ENCODE measurements around the gene CDC37L1.

The CDC37L1 gene

DNA sequence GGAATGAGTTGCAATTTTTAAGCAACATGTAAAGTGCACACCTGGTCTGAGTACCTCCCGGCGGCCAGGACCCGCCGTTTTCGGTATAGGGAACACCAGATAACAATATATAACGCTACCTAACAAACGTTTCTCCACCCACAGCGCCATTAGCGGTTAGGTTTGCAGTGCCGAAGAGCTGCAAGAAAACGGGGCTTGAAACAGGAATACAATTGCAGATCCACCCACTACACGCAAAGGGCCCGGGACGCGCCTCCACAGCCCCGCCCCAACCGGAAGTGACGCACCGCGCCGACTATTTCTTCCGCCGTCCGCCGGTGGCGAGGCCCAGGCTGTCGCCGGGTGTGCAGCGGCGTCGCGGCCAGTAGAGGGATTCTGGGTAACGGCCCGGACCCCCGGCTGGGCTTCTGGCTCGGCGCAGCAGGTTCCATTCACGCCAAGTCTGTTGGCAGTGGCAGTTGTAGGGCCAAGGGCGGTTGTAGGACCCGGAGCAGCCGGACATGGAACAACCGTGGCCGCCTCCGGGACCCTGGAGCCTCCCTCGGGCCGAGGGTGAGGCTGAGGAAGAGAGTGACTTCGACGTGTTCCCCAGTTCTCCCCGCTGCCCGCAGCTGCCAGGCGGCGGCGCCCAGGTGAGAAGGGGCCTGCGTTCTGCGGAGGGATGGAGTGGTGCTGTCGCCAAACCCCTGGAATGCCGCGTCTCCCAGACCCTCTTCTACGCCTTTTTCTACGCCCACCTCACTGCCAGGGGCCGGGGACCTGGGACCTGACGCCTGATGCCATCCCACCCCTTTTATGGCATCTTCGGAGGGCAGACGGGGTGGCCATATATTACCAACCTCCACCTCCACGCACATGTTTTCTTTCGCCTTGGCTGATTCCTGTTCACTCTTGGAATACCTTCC lies at the start of gene CDC37L1:
CDC37L1 (plus strand) TSS at position 302 of the 905 bp plus-strand sequence; CDS start at position 501, 199 bp downstream.
- TF ChIP-seq, protein P1, sequence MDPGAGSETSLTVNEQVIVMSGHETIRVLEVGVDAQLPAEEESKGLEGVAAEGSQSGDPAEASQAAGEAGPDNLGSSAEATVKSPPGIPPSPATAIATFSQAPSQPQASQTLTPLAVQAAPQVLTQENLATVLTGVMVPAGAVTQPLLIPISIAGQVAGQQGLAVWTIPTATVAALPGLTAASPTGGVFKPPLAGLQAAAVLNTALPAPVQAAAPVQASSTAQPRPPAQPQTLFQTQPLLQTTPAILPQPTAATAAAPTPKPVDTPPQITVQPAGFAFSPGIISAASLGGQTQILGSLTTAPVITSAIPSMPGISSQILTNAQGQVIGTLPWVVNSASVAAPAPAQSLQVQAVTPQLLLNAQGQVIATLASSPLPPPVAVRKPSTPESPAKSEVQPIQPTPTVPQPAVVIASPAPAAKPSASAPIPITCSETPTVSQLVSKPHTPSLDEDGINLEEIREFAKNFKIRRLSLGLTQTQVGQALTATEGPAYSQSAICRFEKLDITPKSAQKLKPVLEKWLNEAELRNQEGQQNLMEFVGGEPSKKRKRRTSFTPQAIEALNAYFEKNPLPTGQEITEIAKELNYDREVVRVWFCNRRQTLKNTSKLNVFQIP (CRISPR knock-in tag; IDR thresholded peaks at IDR 0.05; ENCODE audit: borderline replicate concordance, low read depth), result 0 out of 2 replicates have a peak, but pooled peaks have one; percentile 25
- no peak for TF ChIP-seq ESRRG (CRISPR knock-in tag; IDR thresholded peaks at IDR 0.05)
- peak; percentile 96 for ATAC-seq

GRCh38 chr9:4630836-4631235 lies 48.5 kb upstream of the CDC37L1 start:
- no peak for ATAC-seq

DNA sequence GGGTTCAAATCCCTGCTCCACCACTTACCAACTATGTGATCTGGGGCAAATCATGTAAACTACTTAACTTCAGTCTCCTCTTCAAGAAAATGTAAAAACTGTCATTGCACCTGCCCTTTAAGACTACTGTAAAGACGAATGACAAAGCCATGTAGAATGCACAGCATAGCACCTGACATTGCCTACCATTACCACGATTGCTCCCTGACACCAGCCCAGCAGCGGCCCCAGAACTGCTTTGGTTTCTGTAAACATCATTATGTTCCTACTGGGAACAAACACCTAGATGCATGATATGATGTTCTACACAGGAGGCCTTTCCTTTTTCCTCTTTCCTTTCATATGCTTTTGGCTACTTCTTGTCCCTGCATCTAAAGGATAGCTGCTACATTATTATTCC lies 40.4 kb upstream of the CDC37L1 start:
- ATAC-seq, result no peak
- TF ChIP-seq PPARA (CRISPR knock-in tag; IDR thresholded peaks at IDR 0.05; ENCODE audit: borderline replicate concordance) (no peak), TCF4 (CRISPR knock-in tag; IDR thresholded peaks at IDR 0.05; ENCODE audit: borderline replicate concordance) (no peak), ESRRG (CRISPR knock-in tag; IDR thresholded peaks at IDR 0.05) (no peak), CSDC2 (CRISPR knock-in tag; IDR thresholded peaks at IDR 0.05) (no peak)

More at GRCh38 chr9:4630836-4631235, 48.5 kb upstream of the CDC37L1 start:
- TF ChIP-seq ZFP30 (CRISPR knock-in tag; IDR thresholded peaks at IDR 0.05) (no peak), PPARA (CRISPR knock-in tag; IDR thresholded peaks at IDR 0.05; ENCODE audit: borderline replicate concordance) (no peak), ESRRG (CRISPR knock-in tag; IDR thresholded peaks at IDR 0.05) (no peak), TCF4 (CRISPR knock-in tag; IDR thresholded peaks at IDR 0.05; ENCODE audit: borderline replicate concordance) (no peak), ISL1 (CRISPR knock-in tag; IDR thresholded peaks at IDR 0.05) (no peak)
- TF ChIP-seq, protein P2, sequence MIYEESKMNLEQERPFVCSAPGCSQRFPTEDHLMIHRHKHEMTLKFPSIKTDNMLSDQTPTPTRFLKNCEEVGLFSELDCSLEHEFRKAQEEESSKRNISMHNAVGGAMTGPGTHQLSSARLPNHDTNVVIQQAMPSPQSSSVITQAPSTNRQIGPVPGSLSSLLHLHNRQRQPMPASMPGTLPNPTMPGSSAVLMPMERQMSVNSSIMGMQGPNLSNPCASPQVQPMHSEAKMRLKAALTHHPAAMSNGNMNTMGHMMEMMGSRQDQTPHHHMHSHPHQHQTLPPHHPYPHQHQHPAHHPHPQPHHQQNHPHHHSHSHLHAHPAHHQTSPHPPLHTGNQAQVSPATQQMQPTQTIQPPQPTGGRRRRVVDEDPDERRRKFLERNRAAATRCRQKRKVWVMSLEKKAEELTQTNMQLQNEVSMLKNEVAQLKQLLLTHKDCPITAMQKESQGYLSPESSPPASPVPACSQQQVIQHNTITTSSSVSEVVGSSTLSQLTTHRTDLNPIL (CRISPR knock-in tag; IDR thresholded peaks at IDR 0.05; ENCODE audit: low read depth), result no peak

DNA sequence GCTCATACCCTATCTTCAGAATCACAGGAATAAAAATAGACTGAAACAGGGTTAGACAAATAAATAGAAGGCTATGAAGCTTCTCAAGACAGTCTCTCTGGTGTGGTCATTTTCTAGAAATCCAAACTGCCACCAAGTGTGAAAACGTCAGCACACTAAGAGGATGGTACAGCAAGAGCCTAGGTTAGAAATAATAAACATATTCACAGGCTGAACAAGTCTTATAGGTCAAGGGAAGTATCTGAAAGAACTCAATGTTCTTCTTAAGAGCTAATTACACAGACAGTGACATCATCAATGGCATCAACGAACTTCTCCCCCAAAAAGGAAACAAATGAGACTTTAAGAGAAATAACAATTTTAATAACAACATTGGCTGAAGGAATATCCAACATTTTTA lies 39.9 kb upstream of the CDC37L1 start:
- no peak for ATAC-seq

GRCh38 chr9:4640027-4640426 lies 39.3 kb upstream of the CDC37L1 start:
- TF ChIP-seq OSR1 (CRISPR knock-in tag; IDR thresholded peaks at IDR 0.05) (no peak), GLIS3 (CRISPR knock-in tag; IDR thresholded peaks at IDR 0.05) (no peak), ESRRG (CRISPR knock-in tag; IDR thresholded peaks at IDR 0.05) (no peak), BACH2 (CRISPR knock-in tag; IDR thresholded peaks at IDR 0.05; ENCODE audit: borderline replicate concordance) (no peak), ZNF565 (CRISPR knock-in tag; conservative IDR thresholded peaks at IDR 0.05; ENCODE audit: low read depth) (no peak), PPARA (CRISPR knock-in tag; IDR thresholded peaks at IDR 0.05; ENCODE audit: borderline replicate concordance) (no peak), ZFP30 (CRISPR knock-in tag; IDR thresholded peaks at IDR 0.05) (no peak), SNAI2 (CRISPR knock-in tag; IDR thresholded peaks at IDR 0.05) (no peak), TOX (CRISPR knock-in tag; IDR thresholded peaks at IDR 0.05; ENCODE audit: borderline replicate concordance) (no peak), ZNF70 (CRISPR knock-in tag; IDR thresholded peaks at IDR 0.05) (no peak), CSDC2 (CRISPR knock-in tag; IDR thresholded peaks at IDR 0.05) (no peak), ISL1 (CRISPR knock-in tag; IDR thresholded peaks at IDR 0.05) (no peak), ARNTL (CRISPR knock-in tag; IDR thresholded peaks at IDR 0.05; ENCODE audit: borderline replicate concordance, low read depth) (no peak), ZNF8 (CRISPR knock-in tag; IDR thresholded peaks at IDR 0.05) (no peak), RARB (CRISPR knock-in tag; IDR thresholded peaks at IDR 0.05) (no peak)
- TF ChIP-seq, protein P1 (CRISPR knock-in tag; IDR thresholded peaks at IDR 0.05; ENCODE audit: borderline replicate concordance, low read depth), result no peak
- TF ChIP-seq, protein P2 (CRISPR knock-in tag; IDR thresholded peaks at IDR 0.05; ENCODE audit: low read depth), result no peak
- ATAC-seq, result peak; percentile 54; the same call in 1 of the 3 replicates

More for the DNA sequence above, 39.9 kb upstream of the CDC37L1 start:
- no peak for TF ChIP-seq TCF4 (CRISPR knock-in tag; IDR thresholded peaks at IDR 0.05; ENCODE audit: borderline replicate concordance)
- no peak for TF ChIP-seq ESRRG (CRISPR knock-in tag; IDR thresholded peaks at IDR 0.05)
- no peak for TF ChIP-seq ZC3H10 (CRISPR knock-in tag; IDR thresholded peaks at IDR 0.05)
- TF ChIP-seq, protein P2 (CRISPR knock-in tag; IDR thresholded peaks at IDR 0.05; ENCODE audit: low read depth), result no peak
- TF ChIP-seq RARB (CRISPR knock-in tag; IDR thresholded peaks at IDR 0.05), result no peak
- TF ChIP-seq ISL1 (CRISPR knock-in tag; IDR thresholded peaks at IDR 0.05), result no peak

All from SK-N-SH treated with all-trans-retinoic acid at 6 μM for 48 hours (cell line).